Bronchial epithelial cell (primary cell): ENCODE results near the gene SPTBN1. TPM values are rescaled to one million over a fixed set of nuclear protein-coding genes. Genes with fewer than 3 reads are reported as not detected.

Experiments used
- DNase-seq: peaks from one replicate; pipeline ENCODE4 v3.0.0-alpha.2; 2010; ENCODE audit warnings: low read depth
- FAIRE-seq: peaks from 2 replicates; lab custom pipeline; 2011; peaks lifted over from hg19 to GRCh38; lab: Jason Lieb, UNC
- H3K27me3 ChIP-seq: 2 replicates; pipeline ENCODE4 v1.5.1; 2011; ENCODE audit warnings: low read length; ENCODE audit not compliant: control insufficient read depth, insufficient read depth
- H3K36me3 ChIP-seq: 2 replicates; pipeline ENCODE4 v1.5.1; 2011; ENCODE audit warnings: low read length; ENCODE audit not compliant: control insufficient read depth, insufficient read depth
- H3K4me3 ChIP-seq: 2 replicates; pipeline ENCODE4 v1.5.1; 2011; ENCODE audit warnings: mild to moderate bottlenecking, low read depth, low read length, control low read depth
- total RNA-seq: library from RNA; depleted of rRNA; stranded (reverse); fragments of >200 nt; gene quantifications from 2 replicates; pipeline ENCODE4 v1.2.1, GENCODE V29; 2014
- TF ChIP-seq, protein P1 (sequence below): IDR thresholded peaks from 2 replicates; pipeline ENCODE4 v1.5.1; 2011; ENCODE audit warnings: mild to moderate bottlenecking, moderate library complexity, low read length, control low read depth, inconsistent platforms; ENCODE audit not compliant: insufficient read depth, severe bottlenecking

Gene SPTBN1
- total RNA-seq, 1 donor from 2014 or later = 339 TPM

DNA sequence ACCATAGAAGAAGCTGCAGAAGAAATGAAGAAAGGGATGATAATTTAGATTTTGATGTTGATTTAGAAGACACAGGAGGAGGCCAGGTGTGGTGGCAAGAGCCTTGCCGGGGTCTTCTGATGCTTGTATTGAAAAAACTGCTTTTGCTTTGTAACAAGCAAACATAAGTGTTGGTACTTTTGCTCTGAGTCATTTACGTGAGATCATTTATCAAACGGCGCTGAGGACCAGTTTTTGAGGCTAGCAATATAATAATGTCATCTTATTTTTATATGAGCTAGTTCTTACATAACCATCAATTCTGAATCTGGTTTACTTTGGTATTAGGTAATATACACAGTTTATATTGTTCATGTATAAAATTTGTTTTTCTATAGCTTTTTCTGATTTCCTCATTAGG is 30.6 kb downstream of the SPTBN1 start:
- H3K4me3 ChIP-seq = no peak overlapping the region
- DNase-seq = no peak
- no peaks in the 10 kb centered on the region for H3K27me3 ChIP-seq
- FAIRE-seq = no peak
- TF ChIP-seq, protein P1, sequence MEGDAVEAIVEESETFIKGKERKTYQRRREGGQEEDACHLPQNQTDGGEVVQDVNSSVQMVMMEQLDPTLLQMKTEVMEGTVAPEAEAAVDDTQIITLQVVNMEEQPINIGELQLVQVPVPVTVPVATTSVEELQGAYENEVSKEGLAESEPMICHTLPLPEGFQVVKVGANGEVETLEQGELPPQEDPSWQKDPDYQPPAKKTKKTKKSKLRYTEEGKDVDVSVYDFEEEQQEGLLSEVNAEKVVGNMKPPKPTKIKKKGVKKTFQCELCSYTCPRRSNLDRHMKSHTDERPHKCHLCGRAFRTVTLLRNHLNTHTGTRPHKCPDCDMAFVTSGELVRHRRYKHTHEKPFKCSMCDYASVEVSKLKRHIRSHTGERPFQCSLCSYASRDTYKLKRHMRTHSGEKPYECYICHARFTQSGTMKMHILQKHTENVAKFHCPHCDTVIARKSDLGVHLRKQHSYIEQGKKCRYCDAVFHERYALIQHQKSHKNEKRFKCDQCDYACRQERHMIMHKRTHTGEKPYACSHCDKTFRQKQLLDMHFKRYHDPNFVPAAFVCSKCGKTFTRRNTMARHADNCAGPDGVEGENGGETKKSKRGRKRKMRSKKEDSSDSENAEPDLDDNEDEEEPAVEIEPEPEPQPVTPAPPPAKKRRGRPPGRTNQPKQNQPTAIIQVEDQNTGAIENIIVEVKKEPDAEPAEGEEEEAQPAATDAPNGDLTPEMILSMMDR = no peak
- H3K36me3 ChIP-seq = no peaks in the 10 kb centered on the region

DNA sequence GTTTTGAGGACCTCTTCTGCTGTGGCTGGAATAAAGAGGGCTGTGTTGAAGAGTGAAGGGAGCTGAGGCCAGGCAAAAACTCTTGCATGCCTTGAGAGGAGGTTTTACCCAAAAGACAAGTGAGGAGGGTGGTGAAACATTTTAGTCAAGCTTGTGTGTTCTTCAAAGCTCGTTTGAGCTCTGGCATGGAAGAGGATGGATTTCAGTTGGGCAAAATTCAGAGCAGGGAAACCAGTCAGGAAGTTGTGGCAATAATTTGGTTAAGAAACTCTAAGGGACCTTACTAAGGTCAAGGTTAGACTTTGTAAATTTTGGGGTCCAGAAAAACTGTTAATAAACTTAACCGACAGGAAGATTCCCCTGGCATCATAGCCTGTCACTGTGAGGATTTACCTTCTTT is 34.7 kb downstream of the SPTBN1 start:
- DNase-seq = no peak
- TF ChIP-seq, protein P1 = no peak
- Histone ChIP-seq H3K36me3 (no peaks in the 10 kb centered on the region), H3K27me3 (no peaks in the 10 kb centered on the region), H3K4me3 (no peak overlapping the region)
- FAIRE-seq = no peak

DNA sequence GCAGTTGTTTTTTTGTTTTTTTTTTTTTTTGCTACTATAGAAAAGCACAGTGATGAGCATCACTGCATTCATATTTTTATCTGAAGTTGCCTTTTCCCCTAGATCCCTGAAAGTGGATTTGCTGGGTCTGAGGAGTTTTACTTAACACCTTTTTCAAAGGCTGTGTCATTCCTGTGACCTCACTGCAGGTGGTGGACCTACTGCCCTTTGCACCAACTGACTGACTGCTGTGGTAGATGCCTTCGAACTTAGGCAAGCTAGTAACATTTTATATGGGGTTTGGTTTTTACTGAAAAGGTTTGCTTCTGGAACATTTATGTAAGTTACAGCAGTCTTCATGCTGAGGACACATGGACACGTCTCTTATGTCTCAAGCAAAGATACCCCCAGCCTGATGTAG is 36.2 kb downstream of the SPTBN1 start:
- Histone ChIP-seq H3K27me3 (no peaks in the 10 kb centered on the region), H3K36me3 (no peaks in the 10 kb centered on the region), H3K4me3 (no peak overlapping the region)
- TF ChIP-seq, protein P1 = no peak
- FAIRE-seq = no peak
- no peak for DNase-seq

DNA sequence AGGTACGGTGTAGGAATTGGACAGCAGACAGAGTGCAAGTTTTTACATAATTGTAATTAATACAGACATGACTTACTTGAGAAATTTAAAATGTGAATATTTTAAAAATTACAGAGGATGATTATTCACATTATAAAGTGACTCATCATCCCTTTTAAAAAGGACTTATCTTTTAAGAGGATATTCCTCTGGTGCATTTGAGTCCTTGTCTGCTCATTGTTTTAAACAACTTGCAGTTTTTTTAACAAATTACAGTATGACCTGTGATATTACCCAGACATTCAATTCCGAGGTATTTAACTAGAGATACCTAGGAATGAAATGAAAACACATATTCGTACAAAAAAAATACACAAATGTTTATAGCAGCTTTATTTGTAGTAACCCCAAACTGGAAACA is 38.0 kb downstream of the SPTBN1 start:
- DNase-seq (no peak), FAIRE-seq (no peak)
- Histone ChIP-seq H3K27me3 (no peaks in the 10 kb centered on the region), H3K36me3 (no peaks in the 10 kb centered on the region), H3K4me3 (no peak overlapping the region)
- TF ChIP-seq, protein P1 = no peak

DNA sequence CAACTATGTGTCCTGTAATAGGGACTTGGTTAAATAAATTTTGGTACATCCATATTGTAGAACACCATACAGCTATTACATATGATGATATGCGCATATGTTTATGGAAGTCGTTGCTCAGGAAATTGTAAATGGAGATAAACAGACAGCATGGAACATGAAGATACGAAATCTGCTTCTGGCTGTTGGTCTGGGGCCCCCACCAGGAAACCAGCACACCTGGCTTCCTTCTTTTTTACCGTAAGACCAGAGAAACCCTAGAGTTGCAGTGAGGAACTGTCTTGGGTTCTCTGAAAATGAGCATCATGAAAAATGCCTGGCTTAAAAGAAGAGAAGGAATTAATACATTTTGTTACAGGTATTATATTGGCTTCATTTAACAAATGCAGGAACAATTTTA is 40.8 kb downstream of the SPTBN1 start:
- TF ChIP-seq, protein P1 = no peak
- no peaks in the 10 kb centered on the region for H3K36me3 ChIP-seq
- H3K4me3 ChIP-seq = no peak overlapping the region
- H3K27me3 ChIP-seq = no peaks in the 10 kb centered on the region
- FAIRE-seq (no peak), DNase-seq (no peak)
